HG02840 (cell line): ENCODE data around the gene ISYNA1.
A peak's percentile ranks its signal among the peaks of the same experiment; 100 is the strongest.

ENCODE experiments used
- ATAC-seq: cut with Tn5 transposase; IDR thresholded peaks from one replicate; pipeline ENCODE4 v1.9.1; 2021; ENCODE audit warnings: mild to moderate bottlenecking, moderate library complexity, moderate number of reproducible peaks; ENCODE audit not compliant: unreplicated experiment, low FRiP score

The ISYNA1 gene

GRCh38 chr19:18397242-18398202, 40.4 kb downstream of the ISYNA1 start, which contains the start of gene LRRC25:
Gene LRRC25 (minus strand): TSS chr19:18397622. CDS start chr19:18396963, 659 bp downstream.
- ATAC-seq, result no peak

- no peak for ATAC-seq
These were observed 41.3 kb downstream of the ISYNA1 start for GRCh38 chr19:18396471-18397241.

- ATAC-seq, result no peak
These were observed 44.1 kb downstream of the ISYNA1 start for GRCh38 chr19:18393836-18394235.

GRCh38 chr19:18392926-18393325, 45.0 kb downstream of the ISYNA1 start:
- no peak for ATAC-seq

- no peak for ATAC-seq
These were observed 45.5 kb downstream of the ISYNA1 start for GRCh38 chr19:18392417-18392816.

- ATAC-seq, result no peak
These were observed 46.3 kb downstream of the ISYNA1 start for GRCh38 chr19:18391509-18392075.

GRCh38 chr19:18390065-18390907, 47.6 kb downstream of the ISYNA1 start:
- no peak for ATAC-seq

GRCh38 chr19:18389726-18390064, 48.2 kb downstream of the ISYNA1 start:
- no peak for ATAC-seq

GRCh38 chr19:18388960-18389725, 48.8 kb downstream of the ISYNA1 start:
- ATAC-seq, result no peak

- ATAC-seq, result peak; percentile 59
These were observed 49.6 kb downstream of the ISYNA1 start for GRCh38 chr19:18388100-18388959.

GRCh38 chr19:18386543-18387271, 51.2 kb downstream of the ISYNA1 start:
- no peak for ATAC-seq

- no peak for ATAC-seq
These were observed 52.0 kb downstream of the ISYNA1 start, which contains the start of gene GDF15 for GRCh38 chr19:18385675-18386542. Gene GDF15 (plus strand): TSS chr19:18386158. CDS start chr19:18386190, 32 bp downstream.

- no peak for ATAC-seq
These were observed 52.6 kb downstream of the ISYNA1 start for GRCh38 chr19:18385359-18385674.

- no peak for ATAC-seq
These were observed 53.2 kb downstream of the ISYNA1 start for GRCh38 chr19:18384775-18385174.
